H1 (cell line): ENCODE data around the gene USP3. TPM values are rescaled to one million over a fixed set of nuclear protein-coding genes. Genes with fewer than 3 reads are reported as not detected.

ENCODE experiments used
- CTCF ChIA-PET: fragments of 300-600 bp; sonication (Branson Sonifier 250); formaldehyde crosslinking; loops from one replicate; lab custom pipeline; 2021; ENCODE audit not compliant: partially characterized antibody; lab: Charles Lee
- POLR2A ChIA-PET: fragments of 300-600 bp; sonication (Branson Sonifier 250); formaldehyde crosslinking; loops from one replicate; lab custom pipeline; 2021; ENCODE audit warnings: inconsistent platforms; ENCODE audit not compliant: partially characterized antibody; lab: Charles Lee
- DNase-seq, 2 experiments: peaks; one replicate each; pipeline versions ENCODE4 v3.0.0 to v3.0.0-alpha.2; 2010 to 2022; ENCODE audit warnings: low spot score in 2 of 2, low read depth in 1 of 2, mixed read lengths in 1 of 2
- FAIRE-seq: peaks from 2 replicates; lab custom pipeline; 2011; peaks lifted over from hg19 to GRCh38; lab: Jason Lieb, UNC
- H2AFZ ChIP-seq: 2 replicates; pipeline ENCODE4 v1.8.1; 2012; ENCODE audit warnings: low read length, inconsistent platforms
- H2AK5ac ChIP-seq: 2 replicates; pipeline ENCODE4 v1.6.1; 2013; ENCODE audit warnings: low read depth, low read length
- H2BK120ac ChIP-seq: replicated peaks from 2 replicates; pipeline ENCODE3; 2013; ENCODE audit warnings: low read depth, low read length, inconsistent platforms
- H2BK12ac ChIP-seq: 2 replicates; pipeline ENCODE4 v1.6.1; 2013; ENCODE audit warnings: low read depth, low read length
- H2BK15ac ChIP-seq: 2 replicates; pipeline ENCODE4 v1.6.1; 2013; ENCODE audit warnings: low read length
- H2BK20ac ChIP-seq: 2 replicates; pipeline ENCODE4 v1.6.1; 2013; ENCODE audit warnings: low read length
- H2BK5ac ChIP-seq: 2 replicates; pipeline ENCODE4 v1.6.1; 2013; ENCODE audit warnings: low read depth, low read length
- H3K14ac ChIP-seq: 2 replicates; pipeline ENCODE4 v1.6.1; 2013; ENCODE audit warnings: inconsistent platforms; ENCODE audit not compliant: insufficient read length
- H3K18ac ChIP-seq: 2 replicates; pipeline ENCODE4 v1.6.1; 2013; ENCODE audit warnings: low read length; ENCODE audit errors: extremely low read depth
- H3K23ac ChIP-seq: 2 replicates; pipeline ENCODE4 v1.6.1; 2013; ENCODE audit warnings: inconsistent platforms; ENCODE audit not compliant: insufficient read length
- H3K23me2 ChIP-seq: 2 replicates; pipeline ENCODE4 v1.6.1; 2013; ENCODE audit warnings: low read depth, low read length
- H3K27ac ChIP-seq: 2 replicates; pipeline ENCODE4 v1.6.1; 2011; ENCODE audit warnings: low read depth, low read length, inconsistent platforms
- H3K27me3 ChIP-seq, 4 experiments: replicated peaks in 1 of 4; 1 replicate in 1 of 4; 2 replicates in 3 of 4; pipeline versions ENCODE4 v1.6.1 to v1.8.1; 2011 to 2013; ENCODE audit warnings: low read length in 3 of 4, mild to moderate bottlenecking in 3 of 4, inconsistent platforms in 2 of 4, mixed read lengths in 2 of 4, moderate library complexity in 1 of 4; ENCODE audit not compliant: control insufficient read depth in 3 of 4, insufficient read depth in 3 of 4; ENCODE audit errors: extremely low read depth in 1 of 4
- H3K36me3 ChIP-seq, 4 experiments: 2 replicates each; pipeline versions ENCODE4 v1.6.1 to v1.8.1; 2011 to 2013; ENCODE audit warnings: mild to moderate bottlenecking in 4 of 4, low read length in 3 of 4, moderate library complexity in 2 of 4, control low read depth in 1 of 4, inconsistent platforms in 1 of 4; ENCODE audit not compliant: insufficient read depth in 4 of 4, control insufficient read depth in 2 of 4
- H3K4ac ChIP-seq: replicated peaks from 2 replicates; pipeline ENCODE3; 2013; ENCODE audit warnings: low read length, low read depth, mixed read lengths, inconsistent platforms; ENCODE audit not compliant: insufficient read length
- H3K4me1 ChIP-seq, 4 experiments: replicated peaks in 1 of 4; 1 replicate in 1 of 4; 2 replicates in 3 of 4; pipeline versions ENCODE4 v1.6.1 to v1.8.1; 2011 to 2013; ENCODE audit warnings: low read length in 3 of 4, inconsistent platforms in 2 of 4, mixed read lengths in 1 of 4; ENCODE audit not compliant: insufficient read depth in 4 of 4, control insufficient read depth in 3 of 4
- H3K4me2 ChIP-seq, 2 experiments: 2 replicates each; pipeline versions ENCODE4 v1.6.1 to v1.8.1; 2011 to 2013; ENCODE audit warnings: low read depth in 2 of 2, low read length in 2 of 2, control low read depth in 1 of 2, inconsistent platforms in 1 of 2, mild to moderate bottlenecking in 1 of 2; ENCODE audit not compliant: insufficient read depth in 1 of 2
- H3K4me3 ChIP-seq, 4 experiments: fragments of 200-600, 300-600 bp in 1 of 4; sonication (generic), shearing (Covaris generic), sonication (Bioruptor Twin) in 1 of 4; 2 replicates each; pipeline versions ENCODE4 v1.5.1 to v1.8.1; 2011 to 2016; ENCODE audit warnings: low read length in 4 of 4, low read depth in 3 of 4, control low read depth in 2 of 4, inconsistent platforms in 2 of 4, mild to moderate bottlenecking in 2 of 4, mixed read lengths in 1 of 4, moderate library complexity in 1 of 4; ENCODE audit not compliant: insufficient read depth in 2 of 4; ENCODE audit errors: extremely low read depth in 1 of 4
- H3K56ac ChIP-seq: replicated peaks from 2 replicates; pipeline ENCODE3; 2013; ENCODE audit warnings: low read depth, mild to moderate bottlenecking, mixed read lengths, low read length, inconsistent platforms; ENCODE audit not compliant: insufficient read length
- H3K79me1 ChIP-seq: 2 replicates; pipeline ENCODE4 v1.6.1; 2013; ENCODE audit warnings: low read depth, low read length, control low read depth
- H3K79me2 ChIP-seq, 2 experiments: 2 replicates each; pipeline versions ENCODE4 v1.6.1 to v1.8.1; 2012 to 2013; ENCODE audit warnings: low read length in 2 of 2, mild to moderate bottlenecking in 2 of 2, inconsistent platforms in 1 of 2; ENCODE audit not compliant: insufficient read depth in 2 of 2, control insufficient read depth in 1 of 2
- H3K9ac ChIP-seq, 4 experiments: replicated peaks in 1 of 4; 1 replicate in 1 of 4; 2 replicates in 3 of 4; pipeline versions ENCODE4 v1.6.1 to v1.8.1; 2011 to 2013; ENCODE audit warnings: low read depth in 3 of 4, low read length in 3 of 4, control low read depth in 2 of 4, mild to moderate bottlenecking in 2 of 4, moderate library complexity in 2 of 4, inconsistent platforms in 1 of 4; ENCODE audit errors: extremely low read depth in 1 of 4
- H3K9me3 ChIP-seq, 2 experiments: 2 replicates each; pipeline versions ENCODE4 v1.6.1 to v1.8.1; 2012 to 2013; ENCODE audit warnings: mild to moderate bottlenecking in 2 of 2, moderate library complexity in 2 of 2, control low read depth in 1 of 2, inconsistent platforms in 1 of 2, low read depth in 1 of 2, low read length in 1 of 2, mixed read lengths in 1 of 2; ENCODE audit not compliant: insufficient read depth in 2 of 2
- H4K20me1 ChIP-seq, 2 experiments: replicated peaks in 1 of 2; 2 replicates each; pipeline versions ENCODE3 to v1.8.1; 2011 to 2013; ENCODE audit warnings: inconsistent platforms in 2 of 2, low read length in 2 of 2, mild to moderate bottlenecking in 1 of 2; ENCODE audit not compliant: insufficient read depth in 2 of 2, control insufficient read depth in 1 of 2
- H4K5ac ChIP-seq: 2 replicates; pipeline ENCODE4 v1.6.1; 2013; ENCODE audit warnings: low read length, low read depth, mixed read lengths, inconsistent platforms; ENCODE audit not compliant: insufficient read length
- H4K8ac ChIP-seq: 2 replicates; pipeline ENCODE4 v1.8.0; 2013; ENCODE audit warnings: mild to moderate bottlenecking, moderate library complexity, low read length, inconsistent platforms; ENCODE audit not compliant: insufficient read depth; ENCODE audit errors: extremely low read depth
- H4K91ac ChIP-seq: replicated peaks from 2 replicates; pipeline ENCODE3; 2013; ENCODE audit warnings: low read length, mixed read lengths, inconsistent platforms; ENCODE audit not compliant: insufficient read length
- ATF2 ChIP-seq: IDR thresholded peaks from 2 replicates; pipeline ENCODE4 v1.6.1; 2012; ENCODE audit warnings: low read length, inconsistent platforms
- JUN ChIP-seq: IDR thresholded peaks from 2 replicates; pipeline ENCODE4 v1.6.1; 2011; ENCODE audit warnings: low read depth, mild to moderate bottlenecking, improper control_type of control experiment, low read length
- KDM5A ChIP-seq: fragments of 200-600 bp; IDR thresholded peaks from 2 replicates; pipeline ENCODE4 v1.7.1; 2012; ENCODE audit warnings: mild to moderate bottlenecking, low read length, inconsistent platforms, mixed read lengths
- POLR2A ChIP-seq, 2 experiments: IDR thresholded peaks; 1 replicate in 1 of 2; 2 replicates in 1 of 2; pipeline ENCODE4 v1.6.1; 2011; ENCODE audit warnings: low read depth in 2 of 2, low read length in 2 of 2, mild to moderate bottlenecking in 2 of 2; ENCODE audit errors: control extremely low read depth in 1 of 2
- POLR2AphosphoS5 ChIP-seq: IDR thresholded peaks from 2 replicates; pipeline ENCODE4 v1.6.1; 2011; ENCODE audit warnings: low read depth, low read length
- POU5F1 ChIP-seq: IDR thresholded peaks from 2 replicates; pipeline ENCODE4 v1.6.1; 2011; ENCODE audit warnings: low read depth, mild to moderate bottlenecking, low read length, moderate library complexity
- SP4 ChIP-seq: IDR thresholded peaks from 2 replicates; pipeline ENCODE4 v1.6.1; 2012; ENCODE audit warnings: low read length, inconsistent platforms
- SRF ChIP-seq: IDR thresholded peaks from 2 replicates; pipeline ENCODE4 v1.6.1; 2011; ENCODE audit warnings: mild to moderate bottlenecking, low read depth, low read length, moderate library complexity
- SUZ12 ChIP-seq: fragments of 200-600 bp; sonication (generic); IDR thresholded peaks from 2 replicates; pipeline ENCODE4 v1.6.1; 2012; ENCODE audit warnings: mild to moderate bottlenecking, inconsistent platforms, low read length, moderate library complexity, mixed read lengths
- TAF1 ChIP-seq: IDR thresholded peaks from 2 replicates; pipeline ENCODE4 v1.6.1; 2011; ENCODE audit warnings: mild to moderate bottlenecking, low read depth, low read length
- TAF7 ChIP-seq: optimal IDR thresholded peaks from 2 replicates; pipeline ENCODE3; 2011; ENCODE audit warnings: low read depth, mild to moderate bottlenecking, inconsistent platforms, low read length, moderate library complexity, borderline replicate concordance
- TEAD4 ChIP-seq: IDR thresholded peaks from 2 replicates; pipeline ENCODE4 v1.6.1; 2012; ENCODE audit warnings: low read depth, low read length, inconsistent platforms, mixed read lengths
- ZNF274 ChIP-seq: IDR thresholded peaks from 2 replicates; pipeline ENCODE4 v1.7.0; 2012; ENCODE audit warnings: low read length, borderline replicate concordance; ENCODE audit errors: extremely low read depth
- WGBS, 2 experiments: shearing (Covaris generic) in 1 of 2; methylation state at CpG; one replicate each; pipeline versions ENCODE4 v1.1.6 to v1.1.7; 2013 to 2015; ENCODE audit warnings: low lambda C conversion rate in 2 of 2, mixed read lengths in 2 of 2, inconsistent platforms in 1 of 2, low coverage in 1 of 2, missing lambda C conversion rate in 1 of 2; ENCODE audit not compliant: insufficient replicate concordance in 2 of 2, insufficient coverage in 1 of 2, insufficient read length in 1 of 2; ENCODE audit errors: extremely low coverage in 1 of 2, missing lambda C conversion rate in 1 of 2; 5-methylcytosine and 5-hydroxymethylcytosine counted together
- polyA plus RNA-seq, 7 experiments: library from polyadenylated mRNA; depleted of rRNA in 3 of 7; stranded (reverse) in 5 of 7; unstranded in 2 of 7; fragments of >200 nt in 5 of 7; fragments of 200-250 nt in 2 of 7; gene quantifications; 1 replicate in 5 of 7; 2 replicates in 1 of 7; 4 replicates in 1 of 7; pipeline versions ENCODE4 v1.2.1 to v1.2.3, GENCODE V29; 2011 to 2013; ENCODE audit warnings: missing spikeins in 2 of 7, mixed read lengths in 2 of 7
- total RNA-seq: library from RNA; stranded (reverse); fragmentation: NEBNext Ultra II Directional; extraction: Animal tissue kit (Norgen Biotek cat#: 25700); gene quantifications from 2 replicates; pipeline ENCODE4 v1.2.1, GENCODE V29; 2021

The USP3 gene
- total and polyA plus RNA-seq, 2 of the 8 experiments (the other 6 are each of a cell fraction or from before 2014, with no cell fraction given) = 15.5 to 16.2 TPM

- Histone ChIP-seq H3K56ac (no peak overlapping the region), H4K91ac (no peak overlapping the region), H4K5ac (no peak overlapping the region), H3K79me1 (no peaks in the 10 kb centered on the region), H3K27ac (no peak overlapping the region), H3K79me2 (no peaks in the 10 kb centered on the region), H3K27me3 (no peaks in the 10 kb centered on the region), H2AK5ac (no peak overlapping the region), H3K9me3 (no peaks in the 10 kb centered on the region), H4K8ac (no peak overlapping the region), H3K4me2 (no peak overlapping the region), H2BK20ac (no peak overlapping the region), H2BK120ac (no peak overlapping the region), H3K36me3 (no peaks in the 10 kb centered on the region), H4K20me1 (no peaks in the 10 kb centered on the region), H3K4ac (no peak overlapping the region), H2BK15ac (no peak overlapping the region), H3K23ac (no peak overlapping the region), H3K23me2 (no peaks in the 10 kb centered on the region), H2AFZ (no peak overlapping the region), H3K4me1 (peaks cover 0 to 9% (median 5%) of the 10 kb centered on the region in 4 experiments; a peak in 4 of 7 replicates), H3K4me3 (no peak overlapping the region), H3K9ac (no peak overlapping the region), H3K18ac (no peak overlapping the region), H2BK5ac (no peak overlapping the region), H2BK12ac (no peak overlapping the region), H3K14ac (no peak overlapping the region)
- ChIA-PET CTCF (interaction anchor here (1.2 to 1.5 kb wide), 2 partner anchors 17 to 45 kb away, joined by 3 to 6 read pairs; no protein-coding TSS in a partner anchor), POLR2A (no interaction called here)
- peak; percentile 58 for FAIRE-seq
- WGBS, 2 experiments = 78% methylated on average over 2 of the region's 2 CpGs; no CpG with 5 or more reads in 1 of the 2 experiments
- no peak for DNase-seq
- no peak for TF ChIP-seq TEAD4
- no peak for TF ChIP-seq JUN
- TF ChIP-seq SUZ12 = no peak
- TF ChIP-seq ZNF274 = no peak
- TF ChIP-seq SRF = no peak
- no peak for TF ChIP-seq KDM5A
- TF ChIP-seq POLR2A (IDR thresholded peaks at IDR 0.05; ENCODE audit: control extremely low read depth in 1 of 2, low read depth in 2 of 2, low read length in 2 of 2) = no peak
- no peak for TF ChIP-seq POU5F1
- no peak for TF ChIP-seq TAF7
- no peak for TF ChIP-seq ATF2
- TF ChIP-seq SP4 = no peak
- no peak for TF ChIP-seq TAF1
- no peak for TF ChIP-seq POLR2AphosphoS5
Observed at GRCh38 chr15:63554337-63554927, 50.0 kb downstream of the USP3 start.
